ENCODE measurements around the gene ZBTB49.
A peak's percentile ranks its signal among the peaks of the same experiment; 100 is the strongest.
"Not testable (repeated sequence)": the region's sequence is repeated elsewhere in the genome, so short reads cannot be mapped to it uniquely, and the experiment has no call there.

The ZBTB49 gene

DNA sequence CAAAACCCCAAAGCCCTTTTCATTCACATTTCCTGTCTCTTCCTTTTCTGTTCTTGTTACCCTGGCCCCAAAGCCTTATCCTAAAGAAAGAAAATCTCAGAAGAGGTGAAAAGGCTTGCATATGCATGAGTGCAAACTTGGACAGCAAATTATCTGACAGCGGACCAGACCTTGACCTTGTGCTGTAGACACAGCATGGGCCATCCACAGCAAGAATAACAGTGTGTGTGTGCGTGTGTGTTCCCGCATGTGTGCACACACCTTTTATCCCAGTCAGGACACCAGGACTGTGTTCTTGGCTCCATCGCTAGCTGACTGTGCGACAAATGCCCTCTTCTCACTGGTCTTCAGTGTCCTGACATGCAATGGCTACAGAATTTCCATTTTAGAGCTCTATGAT is 35.3 kb downstream of the ZBTB49 start:
- no peak for DNase-seq (ENCODE audit: low read depth)

DNA sequence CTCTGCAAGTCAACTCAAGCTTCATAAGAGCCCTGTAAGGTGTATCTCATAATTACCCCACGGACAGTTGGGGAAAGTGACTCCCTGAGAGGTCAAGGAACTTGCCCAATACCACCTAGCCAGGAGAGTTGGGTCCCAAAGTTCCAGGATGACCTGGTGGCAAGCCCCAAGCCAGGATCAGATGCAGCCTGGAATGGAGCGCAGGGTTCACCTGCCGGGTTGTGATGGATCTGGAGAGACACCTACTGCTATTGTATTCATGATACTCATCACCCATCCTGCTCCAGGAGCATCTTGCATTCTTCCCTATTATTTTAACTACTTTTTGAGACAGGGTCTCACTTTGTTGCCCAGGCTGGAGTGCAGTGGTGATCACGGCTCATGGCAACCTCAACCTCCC is 36.1 kb downstream of the ZBTB49 start:
- DNase-seq (ENCODE audit: low read depth), result no peak

DNA sequence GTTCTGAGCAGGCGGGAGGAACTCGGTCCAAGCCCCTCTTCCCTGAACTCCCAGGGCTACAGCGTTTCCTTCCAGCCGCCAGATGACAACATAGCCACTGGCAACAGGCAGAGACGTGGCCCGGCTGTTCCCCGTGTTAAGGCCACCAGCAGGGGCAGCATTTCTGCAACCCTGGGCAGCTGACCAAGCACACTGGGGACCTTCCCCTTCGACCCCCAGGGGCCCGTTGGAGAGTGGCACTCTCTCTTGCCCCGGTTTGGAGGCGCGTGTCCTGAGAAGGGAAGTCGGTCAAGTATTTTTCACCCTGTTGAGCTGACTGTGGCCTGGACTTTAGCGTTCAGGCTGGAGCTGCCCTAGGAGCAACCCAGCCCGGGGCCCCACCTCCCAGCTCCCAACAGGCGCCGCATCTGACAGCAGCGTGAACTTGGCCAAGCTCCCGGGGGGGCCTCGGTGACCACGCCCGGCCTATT is 37.6 kb downstream of the ZBTB49 start:
- DNase-seq (ENCODE audit: low read depth), result peak; percentile 19

- no peak for DNase-seq (ENCODE audit: low read depth)
These were observed 38.2 kb downstream of the ZBTB49 start for GRCh38 chr4:4328206-4328605.

- DNase-seq (ENCODE audit: low read depth), result no peak
These were observed 38.8 kb downstream of the ZBTB49 start for GRCh38 chr4:4328840-4329239.

DNA sequence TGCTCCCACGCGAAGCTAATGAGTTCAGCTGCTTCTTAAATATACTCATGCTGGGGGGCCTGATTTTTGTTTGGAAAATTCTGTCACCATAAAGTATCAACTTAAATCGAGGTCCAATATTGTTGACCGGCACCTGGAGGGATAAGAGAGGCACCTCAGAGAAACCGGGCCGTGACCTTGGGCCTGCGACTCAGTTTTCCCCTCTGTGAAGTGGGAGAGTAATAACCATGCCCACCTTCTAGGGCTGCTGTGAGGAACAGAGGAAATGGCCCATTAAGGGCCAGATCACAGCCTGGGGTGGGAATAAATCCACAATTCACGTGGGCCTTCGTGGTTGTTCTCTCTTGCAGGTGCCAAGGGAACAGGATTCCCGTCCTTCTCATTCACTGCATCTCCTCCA is 39.4 kb downstream of the ZBTB49 start:
- no peak for DNase-seq (ENCODE audit: low read depth)

- DNase-seq (ENCODE audit: low read depth), result no peak
These were observed 40.7 kb downstream of the ZBTB49 start for GRCh38 chr4:4330794-4331193.

GRCh38 chr4:4332529-4332928 is 42.5 kb downstream of the ZBTB49 start:
- no peak for DNase-seq (ENCODE audit: low read depth)

GRCh38 chr4:4333265-4333706 is 43.2 kb downstream of the ZBTB49 start:
- peak; percentile 97 for DNase-seq (ENCODE audit: low read depth)

GRCh38 chr4:4334798-4335520 is 44.9 kb downstream of the ZBTB49 start:
- DNase-seq (ENCODE audit: low read depth), result peak; percentile 61

DNA sequence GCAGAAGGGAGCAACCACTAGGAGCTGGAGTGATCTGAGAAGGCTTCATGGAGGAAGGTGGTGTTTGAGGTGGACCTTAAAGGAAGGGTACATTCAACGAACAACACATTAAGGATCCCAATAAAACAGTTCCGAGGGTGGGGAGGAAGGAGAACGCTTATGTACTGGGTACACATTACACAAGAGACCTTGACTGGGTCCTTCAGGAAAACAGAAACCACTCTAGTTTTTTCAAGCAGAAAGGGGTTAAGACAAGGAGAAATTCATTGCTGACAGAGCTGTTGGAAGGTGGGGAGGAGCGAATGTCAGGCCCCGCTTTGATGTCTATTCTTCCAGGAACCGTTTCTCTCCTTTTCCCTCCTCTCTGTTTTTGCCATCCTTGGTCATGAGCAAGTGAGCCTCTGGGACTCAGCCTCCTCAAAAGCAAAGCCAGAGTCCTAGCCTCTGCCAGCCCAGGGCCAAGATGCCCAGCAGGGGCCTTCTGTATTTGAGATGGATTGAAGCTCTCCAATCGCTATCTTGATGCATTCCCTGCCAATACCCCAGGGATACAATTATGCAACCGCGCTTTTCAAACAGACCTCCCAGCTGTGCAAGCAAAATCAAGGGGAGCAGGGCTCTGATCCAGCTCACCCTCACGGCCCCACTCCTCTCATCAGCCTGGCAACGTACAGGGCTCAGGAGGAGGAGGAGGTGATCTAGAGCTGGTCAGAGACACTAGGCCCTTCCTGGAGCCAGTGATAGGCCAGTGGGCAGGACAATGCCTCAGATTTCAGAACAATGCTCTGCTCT is 48.4 kb downstream of the ZBTB49 start:
- DNase-seq (ENCODE audit: low read depth), result no peak

DNA sequence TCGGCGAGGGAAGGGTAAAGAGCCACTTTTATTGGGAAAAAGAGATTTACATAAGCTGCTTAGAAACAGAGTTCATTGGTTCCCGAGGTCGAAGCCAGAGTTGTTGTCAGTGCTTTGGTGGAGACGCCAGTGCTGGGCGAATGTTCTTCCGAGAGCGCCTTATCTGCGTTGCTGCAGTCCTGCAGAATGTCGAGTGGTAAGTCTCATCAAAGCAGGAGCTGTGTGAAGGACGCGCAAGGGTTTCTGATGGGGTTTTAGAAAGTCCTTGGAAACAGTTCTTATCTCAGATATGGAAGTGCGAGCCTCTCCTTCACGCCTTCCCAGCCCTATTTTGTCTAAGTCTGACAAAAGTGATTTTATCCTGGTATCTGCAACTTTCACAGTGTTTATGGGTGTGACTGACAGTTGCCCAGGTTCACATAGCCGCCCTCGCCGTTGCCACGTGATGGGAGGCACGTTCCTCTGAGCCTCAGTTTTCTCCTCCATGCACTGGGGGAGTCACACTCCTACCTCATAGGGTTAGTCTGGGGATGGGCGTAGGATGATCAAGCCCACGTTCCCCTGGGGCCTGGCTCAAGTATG is 49.5 kb downstream of the ZBTB49 start:
- no peak for DNase-seq (ENCODE audit: low read depth)

- no peak for DNase-seq (ENCODE audit: low read depth)
These were observed 52.0 kb downstream of the ZBTB49 start for GRCh38 chr4:4341861-4342650.

GRCh38 chr4:4343038-4343437 is 53.0 kb downstream of the ZBTB49 start:
- no peak for DNase-seq (ENCODE audit: low read depth)

DNA sequence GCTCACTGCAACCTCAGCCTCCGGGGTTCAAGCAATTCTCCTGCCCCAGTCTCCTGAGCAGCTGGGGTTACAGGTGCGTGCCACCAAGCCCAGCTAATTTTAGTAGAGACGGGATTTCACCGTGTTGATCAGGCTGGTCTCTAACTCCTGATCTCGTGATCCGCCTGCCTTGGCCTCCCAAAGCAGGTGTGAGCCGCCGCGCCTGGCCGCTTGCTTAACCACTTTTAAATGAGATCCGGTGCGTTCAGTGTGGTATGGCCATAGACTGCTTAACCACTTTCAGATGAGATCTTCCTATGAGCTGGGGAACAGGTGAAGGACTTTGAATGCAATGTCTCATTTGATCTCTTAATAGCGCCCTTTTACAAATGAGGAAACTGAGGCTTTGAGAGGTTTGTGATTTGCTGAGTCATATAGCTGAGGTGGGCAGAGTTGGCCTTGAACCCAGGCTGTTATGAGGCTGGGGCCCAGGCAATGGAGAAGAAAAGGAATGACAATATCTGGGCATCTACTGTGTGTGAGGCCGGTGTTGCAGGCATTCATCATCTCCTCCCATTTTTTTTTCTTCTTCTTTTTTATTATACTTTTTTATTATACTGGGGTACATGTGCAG is 55.0 kb downstream of the ZBTB49 start:
- DNase-seq (ENCODE audit: low read depth), result no peak

DNA sequence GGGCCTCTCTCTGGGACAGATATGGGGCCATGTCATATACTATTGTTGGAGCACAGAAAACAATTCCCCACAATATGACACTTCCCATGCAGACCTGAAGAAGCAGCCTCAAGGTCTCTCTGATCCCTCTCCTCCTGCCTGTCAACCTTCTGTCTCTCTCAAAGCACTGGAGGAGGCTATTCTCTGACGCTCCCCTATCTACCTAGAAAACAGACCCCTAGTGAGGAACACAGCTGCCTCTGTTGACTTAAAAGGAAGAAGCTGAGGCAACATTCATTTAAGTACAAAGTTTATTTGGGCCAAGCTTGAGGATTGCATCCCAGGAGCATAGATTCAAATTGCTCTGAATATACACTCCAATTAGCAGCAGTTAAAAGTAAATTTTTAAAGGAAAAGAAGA is 57.5 kb downstream of the ZBTB49 start:
- no peak for DNase-seq (ENCODE audit: low read depth)

DNA sequence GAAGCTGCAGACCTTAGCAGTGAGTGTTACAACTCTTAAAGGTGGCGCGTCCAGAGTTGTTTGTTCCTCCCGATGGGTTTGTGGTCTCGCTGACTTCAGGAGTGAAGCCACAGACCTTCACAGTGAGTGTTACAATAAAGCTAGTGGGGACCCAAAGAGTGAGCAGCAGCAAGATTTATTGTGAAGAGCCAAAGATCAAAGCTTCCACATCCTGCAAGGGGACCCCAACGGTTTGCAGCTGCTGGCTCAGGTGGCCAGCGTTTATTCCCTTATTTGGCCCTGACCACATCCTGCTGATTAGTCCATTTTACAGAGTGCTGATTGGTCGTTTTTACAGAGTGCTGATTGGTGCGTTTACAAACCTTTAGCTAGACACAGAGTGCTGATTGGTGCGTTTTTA is 58.5 kb downstream of the ZBTB49 start:
- not testable (repeated sequence) for DNase-seq (ENCODE audit: low read depth)

DNA sequence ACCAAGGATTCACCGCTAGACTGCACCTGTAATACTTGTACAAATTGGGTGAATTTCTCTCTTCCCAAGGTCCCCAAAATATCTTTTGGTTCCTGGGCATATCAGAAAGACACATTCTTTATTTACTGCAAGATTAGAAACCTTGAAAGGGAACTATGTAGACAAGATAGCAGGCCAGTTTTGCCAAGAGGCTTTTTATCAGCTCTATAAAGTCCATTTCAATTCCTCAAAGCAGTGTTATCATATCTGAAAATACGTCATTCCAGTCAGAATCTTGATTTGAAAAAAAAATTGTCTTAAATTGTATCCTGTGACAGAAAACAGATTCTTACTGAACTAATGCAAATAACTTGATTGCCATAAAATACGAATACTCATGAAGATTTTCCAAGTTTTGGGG is 59.8 kb downstream of the ZBTB49 start:
- no peak for DNase-seq (ENCODE audit: low read depth)

DNA sequence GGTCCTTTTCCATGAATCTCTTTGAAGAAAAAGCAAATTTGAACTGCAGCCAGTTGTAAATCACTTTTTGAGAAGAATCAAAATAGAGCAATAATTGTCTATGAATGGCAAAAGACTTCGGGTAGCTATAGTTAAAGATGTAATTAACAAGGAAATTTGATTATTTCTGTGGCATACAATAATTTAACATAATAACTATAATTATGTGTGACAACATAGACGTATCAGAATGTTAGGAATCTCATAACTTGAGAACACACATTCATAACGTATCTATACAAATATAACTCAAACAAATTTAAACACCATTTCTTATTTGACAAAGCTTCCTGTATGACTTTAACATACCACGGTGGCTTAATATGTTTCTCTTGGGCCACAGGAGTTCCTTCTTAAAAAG is 60.9 kb downstream of the ZBTB49 start:
- DNase-seq (ENCODE audit: low read depth), result no peak

GRCh38 chr4:4355302-4355701 is 65.3 kb downstream of the ZBTB49 start:
- no peak for DNase-seq (ENCODE audit: low read depth)

DNA sequence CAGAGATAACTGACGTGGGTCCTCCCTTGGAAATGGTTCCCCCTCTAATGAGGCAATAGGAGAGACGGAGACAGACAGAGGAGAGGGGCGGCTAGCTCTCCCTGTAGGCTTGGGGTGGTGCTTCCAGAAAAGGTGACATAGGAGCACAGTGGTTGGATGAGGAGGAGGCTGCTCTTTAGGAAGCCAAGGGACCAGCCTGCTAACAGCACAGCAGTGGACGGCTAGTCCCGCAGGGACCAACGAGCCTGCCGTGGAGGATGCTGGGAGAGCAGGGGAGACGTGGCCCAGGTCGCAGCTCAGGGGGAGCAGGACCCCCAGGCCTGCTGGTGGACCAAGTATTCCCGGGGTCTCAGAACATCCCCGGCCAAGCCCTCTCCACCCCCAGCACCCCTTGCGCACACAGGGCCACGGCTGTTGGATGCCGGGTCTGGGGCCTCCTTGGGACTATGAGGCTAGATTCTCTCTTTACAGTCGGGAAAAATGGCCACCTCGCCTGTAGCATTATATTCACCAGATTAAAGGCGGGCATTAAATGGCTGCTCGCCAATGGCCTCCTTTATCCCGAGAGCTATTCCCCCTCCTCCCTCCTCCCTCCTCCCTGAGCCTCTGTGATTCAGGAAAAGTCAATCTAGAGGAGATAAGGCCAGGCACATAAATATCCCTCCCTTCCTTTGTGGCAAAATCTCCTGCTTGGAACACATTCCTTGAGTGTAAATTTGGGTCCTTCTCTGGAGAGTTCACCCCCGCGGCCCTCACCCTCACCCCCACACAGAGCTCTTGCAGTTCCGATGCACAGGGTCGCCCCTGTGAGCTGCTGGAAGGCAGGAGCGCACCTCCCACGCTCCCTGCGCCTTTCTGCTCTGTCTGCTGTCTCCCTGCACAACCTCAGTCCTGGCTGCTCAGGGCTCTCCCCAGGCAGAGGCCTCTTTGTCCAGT is 66.3 kb downstream of the ZBTB49 start:
- no peak for DNase-seq (ENCODE audit: low read depth)

All from EH (cell line).